WTC11 (cell line): ENCODE data around the gene DRD4. TPM values are rescaled to one million over a fixed set of nuclear protein-coding genes. Genes with fewer than 3 reads are reported as not detected.
A peak's percentile ranks its signal among the peaks of the same experiment; 100 is the strongest.

Experiments used
- ATAC-seq: fragments of 200-7000 bp; cut with Tn5 transposase; 2 replicates; pipeline ENCODE4 v1.10.0; 2021; ENCODE audit warnings: mild to moderate bottlenecking, moderate library complexity
- CTCF ChIA-PET: fragments of 300-600 bp; sonication (Branson Sonifier 250); formaldehyde crosslinking; loops from one replicate; lab custom pipeline; 2021; ENCODE audit warnings: antibody characterized with exemption; lab: Charles Lee
- POLR2A ChIA-PET: fragments of 350-600 bp; sonication (Branson Sonifier 250); formaldehyde crosslinking; loops from one replicate; lab custom pipeline; 2021; ENCODE audit warnings: antibody characterized with exemption; lab: Charles Lee
- DNase-seq: peaks from one replicate; pipeline ENCODE4 v3.0.0; 2021; ENCODE audit warnings: low spot score
- H3K27ac Mint-ChIP-seq: 2 replicates; pipeline ENCODE4 v1.8.0; 2021; ENCODE audit warnings: mixed read lengths
- H3K27me3 Mint-ChIP-seq: 2 replicates; pipeline ENCODE4 v1.8.0; 2021; ENCODE audit warnings: low read depth, mild to moderate bottlenecking, moderate library complexity, mixed read lengths
- H3K36me3 Mint-ChIP-seq: 2 replicates; pipeline ENCODE4 v1.8.0; 2021; ENCODE audit warnings: mixed read lengths
- H3K4me1 Mint-ChIP-seq: 2 replicates; pipeline ENCODE4 v1.8.0; 2022; ENCODE audit warnings: mixed read lengths
- H3K4me3 Mint-ChIP-seq: 2 replicates; pipeline ENCODE4 v1.8.0; 2021; ENCODE audit warnings: mild to moderate bottlenecking, moderate library complexity, mixed read lengths
- H3K9me3 Mint-ChIP-seq: 2 replicates; pipeline ENCODE4 v1.8.0; 2021; ENCODE audit warnings: mixed read lengths
- AFF4 ChIP-seq: sonication (generic); formaldehyde crosslinking; IDR thresholded peaks from 2 replicates; pipeline ENCODE4 v1.8.1; 2023; ENCODE audit warnings: mild to moderate bottlenecking, missing genetic modification reagents, borderline replicate concordance
- ATF1 ChIP-seq: sonication (generic); formaldehyde crosslinking; IDR thresholded peaks from 2 replicates; pipeline ENCODE4 v1.8.1; 2023; ENCODE audit warnings: mild to moderate bottlenecking, moderate library complexity, missing genetic modification reagents
- CREM ChIP-seq: sonication (generic); formaldehyde crosslinking; IDR thresholded peaks from 2 replicates; pipeline ENCODE4 v1.8.1; 2022; ENCODE audit warnings: mild to moderate bottlenecking, missing genetic modification reagents, moderate library complexity
- E2F5 ChIP-seq: sonication (generic); formaldehyde crosslinking; IDR thresholded peaks from 2 replicates; pipeline ENCODE4 v1.8.1; 2022; ENCODE audit warnings: mild to moderate bottlenecking, moderate library complexity, missing genetic modification reagents
- HMGXB4 ChIP-seq: sonication (generic); formaldehyde crosslinking; IDR thresholded peaks from 2 replicates; pipeline ENCODE4 v1.8.1; 2023; ENCODE audit warnings: mild to moderate bottlenecking, moderate library complexity, missing genetic modification reagents
- KAT7 ChIP-seq: sonication (generic); formaldehyde crosslinking; IDR thresholded peaks from 2 replicates; pipeline ENCODE4 v1.8.1; 2023; ENCODE audit warnings: missing genetic modification reagents, mild to moderate bottlenecking, borderline replicate concordance
- MAX ChIP-seq: sonication (generic); formaldehyde crosslinking; IDR thresholded peaks from 2 replicates; pipeline ENCODE4 v1.8.0; 2022; ENCODE audit warnings: mild to moderate bottlenecking, missing genetic modification reagents
- MLX ChIP-seq: sonication (generic); formaldehyde crosslinking; IDR thresholded peaks from 2 replicates; pipeline ENCODE4 v1.8.1; 2023; ENCODE audit warnings: mild to moderate bottlenecking, missing genetic modification reagents, moderate library complexity
- RELA ChIP-seq: sonication (generic); formaldehyde crosslinking; IDR thresholded peaks from 2 replicates; pipeline ENCODE4 v1.8.1; 2022; ENCODE audit warnings: missing genetic modification reagents, mild to moderate bottlenecking, borderline replicate concordance
- RORB ChIP-seq: fragments of 250-450 bp; sonication (Bioruptor Pico); IDR thresholded peaks from 2 replicates; pipeline ENCODE4 v1.9.0; 2021; ENCODE audit warnings: mild to moderate bottlenecking
- STAT6 ChIP-seq: sonication (generic); formaldehyde crosslinking; conservative IDR thresholded peaks from 2 replicates; pipeline ENCODE4 v1.8.1; 2023; ENCODE audit warnings: mild to moderate bottlenecking, low read depth, missing genetic modification reagents, moderate library complexity
- ZMAT4 ChIP-seq: fragments of 250-450 bp; sonication (Bioruptor Pico); IDR thresholded peaks from 2 replicates; pipeline ENCODE4 v1.9.0; 2021; ENCODE audit warnings: mild to moderate bottlenecking
- ZNF671 ChIP-seq: fragments of 250-450 bp; sonication (Bioruptor Pico); IDR thresholded peaks from 2 replicates; pipeline ENCODE4 v1.8.0; 2021; ENCODE audit warnings: mild to moderate bottlenecking
- total RNA-seq: library from RNA; stranded (reverse); gene quantifications from 3 replicates; pipeline ENCODE4 v1.2.3, GENCODE V29; 2021

DRD4 gene
- total RNA-seq, 1 experiment from 2014 or later = 3.7 TPM

GRCh38 chr11:614021-614622, 22.9 kb upstream of the DRD4 start:
- H3K27me3 Mint-ChIP-seq = no peaks in the 10 kb centered on the region
- no peak for DNase-seq
- TF ChIP-seq E2F5 (CRISPR knock-in tag) = 0 out of 2 replicates have a peak, but pooled peaks have one; percentile 31
- TF ChIP-seq RORB = no peak
- H3K9me3 Mint-ChIP-seq = no peaks in the 10 kb centered on the region
- ChIA-PET POLR2A (interaction anchor here (0.6 to 1.0 kb wide), 2 partner anchors 38 to 120 kb away, joined by 3 to 4 read pairs; no protein-coding TSS in a partner anchor), CTCF (interaction anchor here (0.6 to 2.8 kb wide), 5 partner anchors 24 to 208 kb away, joined by 3 to 14 read pairs (median 3); no protein-coding TSS in a partner anchor)
- ATAC-seq = no peak
- H3K4me3 Mint-ChIP-seq = peak overlapping the region; percentile 20; the same call in 1 of the 2 replicates
- peaks cover 8% of the 10 kb centered on the region for H3K36me3 Mint-ChIP-seq
- H3K27ac Mint-ChIP-seq = 0 out of 2 replicates have a peak overlapping the region, but pooled peaks have one; percentile 27
- H3K4me1 Mint-ChIP-seq = 0 out of 2 replicates have a peak, but pooled peaks cover 4% of the 10 kb centered on the region

- ATAC-seq (peak; percentile 0; the same call in 1 of the 2 replicates), DNase-seq (no peak)
- no peak for TF ChIP-seq MLX
- 0 out of 2 replicates have a peak, but pooled peaks have one; percentile 14 for TF ChIP-seq CREM
- Mint-ChIP-seq H3K4me1 (0 out of 2 replicates have a peak, but pooled peaks cover 4% of the 10 kb centered on the region), H3K27me3 (no peaks in the 10 kb centered on the region), H3K9me3 (no peaks in the 10 kb centered on the region), H3K36me3 (peaks cover 8% of the 10 kb centered on the region), H3K27ac (peak overlapping the region; percentile 95), H3K4me3 (peak overlapping the region; percentile 78)
- CTCF ChIA-PET = interaction anchor here (0.8 to 1.4 kb wide), 7 partner anchors 26 to 208 kb away, joined by 3 read pairs; no protein-coding TSS in a partner anchor
- POLR2A ChIA-PET = interaction anchor here (1.0 to 1.1 kb wide), 3 partner anchors 23 to 49 kb away, joined by 3 to 4 read pairs (median 3); no protein-coding TSS in a partner anchor
Observed at GRCh38 chr11:614623-615503, 22.2 kb upstream of the DRD4 start.

GRCh38 chr11:615504-616319, 21.4 kb upstream of the DRD4 start, which contains the start of gene IRF7:
IRF7 (minus strand) TSS chr11:615950; CDS start chr11:615364, 586 bp downstream.
- no peaks in the 10 kb centered on the region for H3K9me3 Mint-ChIP-seq
- H3K4me3 Mint-ChIP-seq = peak within 1 kb of the TSS; percentile 78
- POLR2A ChIA-PET = interaction anchor here (0.6 to 1.1 kb wide), 4 partner anchors 23 to 643 kb away, joined by 3 to 4 read pairs (median 4); no protein-coding TSS in a partner anchor
- DNase-seq (peak; percentile 91), ATAC-seq (peak; percentile 71)
- H3K4me1 Mint-ChIP-seq = 0 out of 2 replicates have a peak, but pooled peaks cover 4% of the 10 kb centered on the region
- H3K36me3 Mint-ChIP-seq = peaks cover 6% of the 10 kb centered on the region
- H3K27me3 Mint-ChIP-seq = no peaks in the 10 kb centered on the region
- H3K27ac Mint-ChIP-seq = peak within 1 kb of the TSS; percentile 95
- CTCF ChIA-PET = interaction anchor here (0.8 to 1.1 kb wide), 4 partner anchors 40 to 175 kb away, joined by 3 read pairs; no protein-coding TSS in a partner anchor
- TF ChIP-seq RELA (peak; percentile 31; the same call in 1 of the 2 replicates), HMGXB4 (no peak), MAX (CRISPR knock-in tag) (peak; percentile 62), KAT7 (CRISPR knock-in tag) (no peak), ZNF671 (no peak), STAT6 (CRISPR knock-in tag) (no peak), AFF4 (CRISPR knock-in tag) (no peak), ATF1 (no peak), ZMAT4 (CRISPR knock-in tag) (no peak)
